ENCODE measurements around the gene TRIM24. TPM values are rescaled to one million over a fixed set of nuclear protein-coding genes. Genes with fewer than 3 reads are reported as not detected.

The TRIM24 gene
- polyA plus RNA-seq, 1 donor (not counting 4 experiments of a cell fraction or from before 2014, with no cell fraction given): 7.9 TPM

- no peaks in the 10 kb centered on the region for H4K20me1 ChIP-seq (ENCODE audit: control insufficient read depth, extremely low read depth, insufficient read depth, low read length)
- H2AFZ ChIP-seq (ENCODE audit: control insufficient read depth, low read length): no peak overlapping the region
- no peaks in the 10 kb centered on the region for H3K27me3 ChIP-seq (ENCODE audit: control insufficient read depth, extremely low read depth, insufficient read depth, low read length)
- H3K36me3 ChIP-seq (ENCODE audit: control insufficient read depth in 2 of 2, extremely low read depth in 1 of 2, insufficient read depth in 2 of 2, low read length in 2 of 2): no peaks in the 10 kb centered on the region
- no peak overlapping the region for H3K9ac ChIP-seq (ENCODE audit: control insufficient read depth, extremely low read depth, insufficient read depth, low read length)
- TF ChIP-seq CTCF (optimal IDR thresholded peaks at IDR 0.05 in 1 of 3, IDR thresholded peaks at IDR 0.05 in 1 of 3, conservative IDR thresholded peaks at IDR 0.05 in 1 of 3; ENCODE audit: extremely low read depth in 1 of 3, insufficient read depth in 2 of 3, low read length in 3 of 3): no peak
- TF ChIP-seq EZH2 (IDR thresholded peaks at IDR 0.05; ENCODE audit: low read length): no peak
- H3K9me1 ChIP-seq (ENCODE audit: control insufficient read depth, extremely low read depth, insufficient read depth, low read length): no peaks in the 10 kb centered on the region
- DNase-seq (ENCODE audit: low read depth, low spot score): no peak
- no peaks in the 10 kb centered on the region for H3K79me2 ChIP-seq (ENCODE audit: control insufficient read depth, insufficient read depth, low read length)
- no peak for FAIRE-seq
- H3K9me3 ChIP-seq (ENCODE audit: control insufficient read depth, low read depth, low read length): no peaks in the 10 kb centered on the region
- no peak overlapping the region for H3K27ac ChIP-seq (ENCODE audit: control insufficient read depth, insufficient read depth, low read length)
- no peak overlapping the region for H3K4me3 ChIP-seq (ENCODE audit: control insufficient read depth in 2 of 3, extremely low read depth in 1 of 3, insufficient read depth in 2 of 3, low read depth in 1 of 3, low read length in 3 of 3)
- H3K4me2 ChIP-seq (ENCODE audit: control insufficient read depth, extremely low read depth, insufficient read depth, low read depth, low read length): no peak overlapping the region
- no peaks in the 10 kb centered on the region for H3K4me1 ChIP-seq (ENCODE audit: control insufficient read depth, extremely low read depth, insufficient read depth, low read length)
- dilution Hi-C loops (cut with MboI; ENCODE audit: extremely low pct_ligation_motif_present, low sequenced_read_pairs): no loop called here
These were observed 54.0 kb downstream of the TRIM24 start for GRCh38 chr7:138514044-138514443.

DNA sequence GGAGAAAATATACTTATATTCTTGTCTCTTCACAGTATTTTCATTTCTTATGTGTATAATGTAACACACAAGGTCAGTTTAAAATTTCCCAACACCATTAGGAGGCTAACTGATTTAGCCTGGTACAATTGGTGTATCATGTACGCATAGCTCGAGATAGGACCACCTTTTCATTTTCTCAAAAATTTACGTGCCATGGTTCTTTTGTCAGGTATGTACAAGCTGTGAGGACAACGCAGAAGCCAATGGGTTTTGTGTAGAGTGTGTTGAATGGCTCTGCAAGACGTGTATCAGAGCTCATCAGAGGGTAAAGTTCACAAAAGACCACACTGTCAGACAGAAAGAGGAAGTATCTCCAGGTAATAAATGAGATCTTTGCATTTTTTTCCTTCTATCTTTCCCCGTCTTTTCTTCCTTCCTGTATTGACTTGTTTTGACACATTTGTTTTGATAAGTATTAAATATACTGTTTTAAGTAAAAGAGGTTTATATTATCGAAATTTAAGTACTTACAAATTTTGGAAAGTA lies 55.0 kb downstream of the TRIM24 start:
- no peaks in the 10 kb centered on the region for H4K20me1 ChIP-seq (ENCODE audit: control insufficient read depth, extremely low read depth, insufficient read depth, low read length)
- H3K27me3 ChIP-seq (ENCODE audit: control insufficient read depth, extremely low read depth, insufficient read depth, low read length): no peaks in the 10 kb centered on the region
- no peaks in the 10 kb centered on the region for H3K9me3 ChIP-seq (ENCODE audit: control insufficient read depth, low read depth, low read length)
- H3K79me2 ChIP-seq (ENCODE audit: control insufficient read depth, insufficient read depth, low read length): no peaks in the 10 kb centered on the region
- peaks cover 0 to 3% of the 10 kb centered on the region in 2 experiments for H3K36me3 ChIP-seq (ENCODE audit: control insufficient read depth in 2 of 2, extremely low read depth in 1 of 2, insufficient read depth in 2 of 2, low read length in 2 of 2)
- H3K27ac ChIP-seq (ENCODE audit: control insufficient read depth, insufficient read depth, low read length): no peak overlapping the region
- no peaks in the 10 kb centered on the region for H3K9me1 ChIP-seq (ENCODE audit: control insufficient read depth, extremely low read depth, insufficient read depth, low read length)
- no peaks in the 10 kb centered on the region for H3K4me1 ChIP-seq (ENCODE audit: control insufficient read depth, extremely low read depth, insufficient read depth, low read length)
- H3K9ac ChIP-seq (ENCODE audit: control insufficient read depth, extremely low read depth, insufficient read depth, low read length): no peak overlapping the region
- FAIRE-seq (no peak), DNase-seq (ENCODE audit: low read depth, low spot score) (no peak)
- H2AFZ ChIP-seq (ENCODE audit: control insufficient read depth, low read length): no peak overlapping the region
- TF ChIP-seq EZH2 (IDR thresholded peaks at IDR 0.05; ENCODE audit: low read length): no peak
- TF ChIP-seq CTCF (optimal IDR thresholded peaks at IDR 0.05 in 1 of 3, IDR thresholded peaks at IDR 0.05 in 1 of 3, conservative IDR thresholded peaks at IDR 0.05 in 1 of 3; ENCODE audit: extremely low read depth in 1 of 3, insufficient read depth in 2 of 3, low read length in 3 of 3): no peak
- dilution Hi-C loops (cut with MboI; ENCODE audit: extremely low pct_ligation_motif_present, low sequenced_read_pairs): no loop called here
- no peak overlapping the region for H3K4me2 ChIP-seq (ENCODE audit: control insufficient read depth, extremely low read depth, insufficient read depth, low read depth, low read length)
- H3K4me3 ChIP-seq (ENCODE audit: control insufficient read depth in 2 of 3, extremely low read depth in 1 of 3, insufficient read depth in 2 of 3, low read depth in 1 of 3, low read length in 3 of 3): no peak overlapping the region
